Type B pancreatic cell (in vitro differentiated cells): ENCODE measurements around the gene CHTF18. TPM values are rescaled to one million over a fixed set of nuclear protein-coding genes. Genes with fewer than 3 reads are reported as not detected.
A peak's percentile ranks its signal among the peaks of the same experiment; 100 is the strongest.
"Not testable (repeated sequence)": the region's sequence is repeated elsewhere in the genome, so short reads cannot be mapped to it uniquely, and the experiment has no call there.

ENCODE experiments used
- DNase-seq: peaks from one replicate; pipeline ENCODE4 v3.0.0; 2021; ENCODE audit warnings: mixed read lengths; ENCODE audit not compliant: unreplicated experiment; ENCODE audit errors: extremely low spot score
- H3K27ac Mint-ChIP-seq: 2 replicates; pipeline ENCODE4 v1.8.0; 2021; ENCODE audit warnings: mild to moderate bottlenecking, mixed read lengths
- H3K27me3 Mint-ChIP-seq: 2 replicates; pipeline ENCODE4 v1.8.0; 2021; ENCODE audit warnings: mixed read lengths
- H3K36me3 Mint-ChIP-seq: 2 replicates; pipeline ENCODE4 v1.8.0; 2021; ENCODE audit warnings: mixed read lengths
- H3K4me1 Mint-ChIP-seq: one replicate; pipeline ENCODE4 v1.8.0; 2021; ENCODE audit warnings: mixed read lengths; ENCODE audit not compliant: unreplicated experiment
- H3K4me3 Mint-ChIP-seq: 2 replicates; pipeline ENCODE4 v1.8.0; 2021; ENCODE audit warnings: mild to moderate bottlenecking, mixed read lengths
- H3K9me3 Mint-ChIP-seq: 2 replicates; pipeline ENCODE4 v1.8.0; 2021; ENCODE audit warnings: mixed read lengths
- CTCF ChIP-seq: fragments of 200-600 bp; sonication (generic); conservative IDR thresholded peaks from 2 replicates; pipeline ENCODE4 v1.5.0; 2021; ENCODE audit warnings: antibody characterized with exemption, mild to moderate bottlenecking
- total RNA-seq: library from RNA; stranded (reverse); gene quantifications from 2 replicates; pipeline ENCODE4 v1.2.1, GENCODE V29; 2021; ENCODE audit warnings: low replicate concordance

CHTF18 gene
- total RNA-seq, 1 donor from 2014 or later, result 105 TPM

GRCh38 chr16:750485-750884 lies 37.9 kb upstream of the CHTF18 start:
- no peak for TF ChIP-seq CTCF
- Mint-ChIP-seq H3K9me3 (no peaks in the 10 kb centered on the region), H3K27ac (no peak overlapping the region)

GRCh38 chr16:751152-752006 lies 37.0 kb upstream of the CHTF18 start:
- Mint-ChIP-seq H3K4me1 (peaks cover 4% of the 10 kb centered on the region), H3K9me3 (no peaks in the 10 kb centered on the region), H3K27ac (no peak overlapping the region), H3K4me3 (no peak overlapping the region), H3K36me3 (no peaks in the 10 kb centered on the region), H3K27me3 (peaks cover 28% of the 10 kb centered on the region)
- TF ChIP-seq CTCF, result no peak
- DNase-seq, result no peak

More at GRCh38 chr16:750485-750884, 37.9 kb upstream of the CHTF18 start:
- H3K4me1 Mint-ChIP-seq, result peaks cover 4% of the 10 kb centered on the region
- peaks cover 27% of the 10 kb centered on the region for H3K27me3 Mint-ChIP-seq
- DNase-seq, result no peak
- H3K36me3 Mint-ChIP-seq, result no peaks in the 10 kb centered on the region
- H3K4me3 Mint-ChIP-seq, result no peak overlapping the region

GRCh38 chr16:752007-752312 lies 36.5 kb upstream of the CHTF18 start:
- H3K27me3 Mint-ChIP-seq, result peaks cover 31% of the 10 kb centered on the region
- no peaks in the 10 kb centered on the region for H3K9me3 Mint-ChIP-seq
- no peaks in the 10 kb centered on the region for H3K36me3 Mint-ChIP-seq
- peaks cover 4% of the 10 kb centered on the region for H3K4me1 Mint-ChIP-seq
- H3K4me3 Mint-ChIP-seq, result peak overlapping the region; percentile 34
- no peak for DNase-seq
- no peak for TF ChIP-seq CTCF
- no peak overlapping the region for H3K27ac Mint-ChIP-seq

- H3K4me3 Mint-ChIP-seq, H3K4me1 Mint-ChIP-seq, H3K9me3 Mint-ChIP-seq, H3K36me3 Mint-ChIP-seq, H3K27ac Mint-ChIP-seq, DNase-seq: not testable (repeated sequence)
- H3K27me3 Mint-ChIP-seq, result peaks cover 31% of the 10 kb centered on the region
Observed at GRCh38 chr16:754121-754607, 34.3 kb upstream of the CHTF18 start.

GRCh38 chr16:754656-755055 lies 33.8 kb upstream of the CHTF18 start:
- no peak for TF ChIP-seq CTCF
- no peaks in the 10 kb centered on the region for H3K9me3 Mint-ChIP-seq
- no peaks in the 10 kb centered on the region for H3K36me3 Mint-ChIP-seq
- DNase-seq, result no peak
- H3K4me1 Mint-ChIP-seq, result peaks cover 8% of the 10 kb centered on the region
- H3K27me3 Mint-ChIP-seq, result peaks cover 32% of the 10 kb centered on the region
- no peak overlapping the region for H3K27ac Mint-ChIP-seq
- no peak overlapping the region for H3K4me3 Mint-ChIP-seq

- Mint-ChIP-seq H3K9me3 (no peaks in the 10 kb centered on the region), H3K27me3 (peaks cover 25% of the 10 kb centered on the region)
Observed at GRCh38 chr16:756428-756827, 32.0 kb upstream of the CHTF18 start.

More at GRCh38 chr16:756428-756827, 32.0 kb upstream of the CHTF18 start:
- no peak for TF ChIP-seq CTCF
- Mint-ChIP-seq H3K36me3 (no peaks in the 10 kb centered on the region), H3K4me1 (peaks cover 10% of the 10 kb centered on the region), H3K4me3 (no peak overlapping the region), H3K27ac (no peak overlapping the region)
- no peak for DNase-seq
